Peyer's patch (tissue), 4 donors: Measurements from ENCODE around the gene DEXI. TPM values are rescaled to one million over a fixed set of nuclear protein-coding genes. Genes with fewer than 3 reads are reported as not detected.
A peak's percentile ranks its signal among the peaks of the same experiment; 100 is the strongest.
"Not testable (repeated sequence)": the region's sequence is repeated elsewhere in the genome, so short reads cannot be mapped to it uniquely, and the experiment has no call there.

Source experiments
- DNase-seq, 3 donors: peaks; one replicate each; pipeline ENCODE4 v3.0.0-alpha.2; 2017 to 2019
- H3K27ac ChIP-seq, 4 donors: fragments of 200-600 bp; sonication (generic); one replicate each; pipeline ENCODE4 v1.5.1; 2016 to 2019
- H3K27me3 ChIP-seq, 2 donors: fragments of 200-600 bp; sonication (generic); one replicate each; pipeline ENCODE4 v1.5.1; 2019
- H3K36me3 ChIP-seq, 3 donors: fragments of 200-600 bp; sonication (generic); one replicate each; pipeline ENCODE4 v1.5.1; 2016 to 2019
- H3K4me1 ChIP-seq, 4 donors: fragments of 200-600 bp; sonication (generic); one replicate each; pipeline ENCODE4 v1.5.1; 2016 to 2019
- H3K4me3 ChIP-seq, 4 donors: fragments of 200-600 bp; sonication (generic); 1 replicate in 3 of 4; 2 replicates in 1 of 4; pipeline ENCODE4 v1.5.1; 2016 to 2019; ENCODE audit warnings: mild to moderate bottlenecking in 1 of 4
- H3K9me3 ChIP-seq, 4 donors: fragments of 200-600 bp; sonication (generic); one replicate each; pipeline ENCODE4 v1.5.1; 2016 to 2019; ENCODE audit warnings: mild to moderate bottlenecking in 1 of 4
- POLR2A ChIP-seq, 2 donors: fragments of 450-650 bp; IDR thresholded peaks; one replicate each; pipeline ENCODE4 v1.5.1; 2017; ENCODE audit warnings: antibody characterized with exemption in 2 of 2, mild to moderate bottlenecking in 2 of 2, moderate library complexity in 2 of 2
- total RNA-seq, 4 donors: library from RNA; depleted of rRNA; stranded (reverse); fragments of >200 nt; gene quantifications; one replicate each; pipeline ENCODE4 v1.1.0, GENCODE V29; 2016
- TF ChIP-seq, protein P1 (sequence below), 6 experiments: fragments of 450-650 bp in 4 of 6; fragments of 200-600 bp in 2 of 6; sonication (generic) in 1 of 6; IDR thresholded peaks; one replicate each; pipeline ENCODE4 v1.5.1; 2017 to 2019; ENCODE audit warnings: antibody characterized with exemption in 6 of 6, mild to moderate bottlenecking in 3 of 6, moderate library complexity in 1 of 6

The DEXI gene
- total RNA-seq, 4 donors from 2014 or later = 39.8 to 69.3 (median 60.9) TPM

DNA sequence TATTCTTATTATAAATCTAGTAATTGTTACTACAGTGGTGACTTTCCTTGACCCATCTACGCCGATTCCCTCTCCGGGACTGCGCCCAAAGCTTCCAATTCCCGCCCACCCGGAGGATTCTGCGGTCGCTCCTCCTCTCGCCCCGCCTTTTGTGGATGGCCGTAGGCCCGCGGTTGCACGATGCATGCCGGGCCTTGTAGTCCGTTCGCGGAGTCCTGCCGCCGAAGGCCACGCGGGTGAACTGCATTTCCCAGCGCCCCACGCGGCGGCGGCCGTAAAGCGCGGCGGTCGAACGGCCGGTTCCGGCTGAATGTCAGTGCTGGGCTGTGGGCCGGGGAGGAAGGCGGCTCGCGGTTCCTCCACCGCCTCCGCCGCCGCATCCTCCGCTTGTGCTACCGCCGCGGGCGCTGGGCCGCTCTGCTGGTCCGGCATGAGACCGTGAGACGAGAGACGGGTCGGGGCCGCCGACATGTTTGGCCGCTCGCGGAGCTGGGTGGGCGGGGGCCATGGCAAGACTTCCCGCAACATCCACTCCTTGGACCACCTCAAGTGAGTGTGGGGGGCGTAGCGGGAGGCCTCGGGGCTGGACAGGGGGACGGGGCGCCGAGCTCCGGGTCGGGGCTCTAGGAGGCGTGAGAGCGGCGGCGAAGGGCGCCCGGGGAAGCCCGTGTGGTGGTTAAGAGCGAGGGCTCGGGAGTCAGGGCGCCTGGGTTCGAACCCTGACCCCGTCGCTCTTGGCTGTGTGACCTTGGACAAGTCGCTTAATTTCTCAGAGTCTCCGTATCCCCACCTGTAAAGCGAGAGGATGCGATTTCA is 2.2 kb upstream of the DEXI start, which contains the start of gene CLEC16A:
Gene CLEC16A, plus strand, starts transcription at position 316 of the 816 bp plus-strand sequence. Its CDS starts 154 bp downstream, at position 470.
- TF ChIP-seq, protein P1, sequence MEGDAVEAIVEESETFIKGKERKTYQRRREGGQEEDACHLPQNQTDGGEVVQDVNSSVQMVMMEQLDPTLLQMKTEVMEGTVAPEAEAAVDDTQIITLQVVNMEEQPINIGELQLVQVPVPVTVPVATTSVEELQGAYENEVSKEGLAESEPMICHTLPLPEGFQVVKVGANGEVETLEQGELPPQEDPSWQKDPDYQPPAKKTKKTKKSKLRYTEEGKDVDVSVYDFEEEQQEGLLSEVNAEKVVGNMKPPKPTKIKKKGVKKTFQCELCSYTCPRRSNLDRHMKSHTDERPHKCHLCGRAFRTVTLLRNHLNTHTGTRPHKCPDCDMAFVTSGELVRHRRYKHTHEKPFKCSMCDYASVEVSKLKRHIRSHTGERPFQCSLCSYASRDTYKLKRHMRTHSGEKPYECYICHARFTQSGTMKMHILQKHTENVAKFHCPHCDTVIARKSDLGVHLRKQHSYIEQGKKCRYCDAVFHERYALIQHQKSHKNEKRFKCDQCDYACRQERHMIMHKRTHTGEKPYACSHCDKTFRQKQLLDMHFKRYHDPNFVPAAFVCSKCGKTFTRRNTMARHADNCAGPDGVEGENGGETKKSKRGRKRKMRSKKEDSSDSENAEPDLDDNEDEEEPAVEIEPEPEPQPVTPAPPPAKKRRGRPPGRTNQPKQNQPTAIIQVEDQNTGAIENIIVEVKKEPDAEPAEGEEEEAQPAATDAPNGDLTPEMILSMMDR (IDR thresholded peaks at IDR 0.05) = peak in 5 of 6 experiments; percentile 12 to 43 (median 28)
- TF ChIP-seq POLR2A (IDR thresholded peaks at IDR 0.05) = peak; percentile 73 to 88
- DNase-seq = peak; percentile 94 to 99 (median 98)
- no peaks in the 10 kb centered on the region for H3K9me3 ChIP-seq
- H3K36me3 ChIP-seq = no peaks in the 10 kb centered on the region
- H3K27me3 ChIP-seq = no peaks in the 10 kb centered on the region
- H3K27ac ChIP-seq = peak within 1 kb of the TSS; percentile 79 to 89 (median 86)
- H3K4me1 ChIP-seq = peaks cover 3 to 56% (median 20%) of the 10 kb centered on the region in 4 donors
- peak within 1 kb of the TSS; percentile 79 to 94 (median 91) for H3K4me3 ChIP-seq

DNA sequence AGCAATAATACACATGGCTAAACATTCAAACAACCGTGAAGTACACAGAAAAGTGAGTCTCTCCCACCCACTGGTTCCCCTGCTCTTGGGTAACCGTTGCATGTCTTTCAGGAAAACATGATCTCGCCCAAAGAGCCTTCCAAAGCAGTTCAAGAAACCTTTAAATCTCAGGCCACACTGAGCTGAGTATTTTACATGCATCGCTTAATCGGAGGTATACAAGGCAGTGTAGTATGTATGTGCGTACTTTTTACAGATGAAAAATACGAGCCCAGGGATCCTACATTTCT is 741 bp upstream of the DEXI start:
- Histone ChIP-seq H3K4me3 (peak overlapping the region in 3 of 4 donors; percentile 90 to 93 (median 91)), H3K27me3 (no peaks in the 10 kb centered on the region), H3K27ac (peak overlapping the region in 3 of 4 donors; percentile 85 to 89 (median 87)), H3K4me1 (peaks cover 3 to 67% (median 30%) of the 10 kb centered on the region in 4 donors), H3K9me3 (no peaks in the 10 kb centered on the region), H3K36me3 (no peaks in the 10 kb centered on the region)
- no peak for DNase-seq
- no peak for TF ChIP-seq POLR2A (IDR thresholded peaks at IDR 0.05)
- TF ChIP-seq, protein P1 (IDR thresholded peaks at IDR 0.05) = no peak

GRCh38 chr16:10941935-10942351 is 325 bp downstream of the DEXI start:
- H3K27ac ChIP-seq = peak overlapping the region; percentile 79 to 89 (median 86)
- H3K36me3 ChIP-seq, H3K9me3 ChIP-seq, H3K27me3 ChIP-seq: not testable (repeated sequence)
- DNase-seq = peak in 1 of 3 donors; percentile 60
- H3K4me3 ChIP-seq = peak overlapping the region; percentile 90 to 93 (median 92)
- peaks cover 3 to 77% (median 41%) of the 10 kb centered on the region in 4 donors for H3K4me1 ChIP-seq

DNA sequence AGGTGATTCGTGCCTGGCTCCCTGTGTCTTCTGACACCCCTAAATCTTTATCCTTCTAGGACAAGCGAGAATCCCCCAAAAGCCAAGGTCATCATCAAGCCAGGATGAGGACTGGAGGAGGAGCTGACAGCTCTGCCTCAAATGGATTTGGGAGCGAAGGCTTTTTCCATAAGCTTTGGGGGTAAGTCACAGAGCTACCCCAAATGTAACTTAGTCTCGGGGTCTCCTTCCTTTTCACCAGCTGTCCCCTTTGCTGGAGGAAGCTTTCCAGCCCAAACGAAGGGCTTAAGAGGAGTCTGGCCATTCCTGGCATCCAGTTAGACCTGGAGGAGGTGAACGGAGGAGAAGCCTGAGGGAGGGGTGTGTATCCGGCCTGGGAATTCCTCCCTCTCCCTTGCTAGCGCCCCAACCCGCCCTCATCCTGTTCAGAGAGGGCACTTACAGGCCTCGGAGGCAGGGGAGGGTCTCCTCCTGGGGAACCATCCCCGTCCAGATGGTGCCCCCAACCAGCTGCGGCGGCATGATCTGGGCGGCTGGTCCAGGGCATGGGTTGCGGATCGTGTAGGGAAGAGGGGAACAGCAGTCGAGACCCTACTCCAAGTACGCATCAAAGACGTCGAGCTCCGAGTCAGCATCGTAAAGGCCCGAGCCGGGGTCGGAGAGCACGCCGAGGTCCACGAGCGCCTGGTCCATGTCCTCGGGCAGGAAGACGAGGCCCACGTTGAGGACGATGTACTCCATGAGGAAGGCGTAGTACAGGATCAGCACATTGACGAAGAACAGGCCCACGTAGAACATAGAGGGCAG is 938 bp downstream of the DEXI start:
- no peak for TF ChIP-seq POLR2A (IDR thresholded peaks at IDR 0.05)
- Histone ChIP-seq H3K27me3 (no peaks in the 10 kb centered on the region), H3K36me3 (no peaks in the 10 kb centered on the region), H3K4me3 (peak overlapping the region; percentile 90 to 93 (median 92)), H3K4me1 (peaks cover 3 to 80% (median 41%) of the 10 kb centered on the region in 4 donors), H3K9me3 (no peaks in the 10 kb centered on the region), H3K27ac (peak overlapping the region; percentile 79 to 89 (median 86))
- peak in 1 of 3 donors; percentile 59 for DNase-seq

- Histone ChIP-seq H3K36me3 (no peaks in the 10 kb centered on the region), H3K27ac (peak overlapping the region; percentile 79 to 89 (median 86)), H3K4me1 (peaks cover 3 to 80% (median 38%) of the 10 kb centered on the region in 4 donors), H3K4me3 (peak overlapping the region; percentile 90 to 93 (median 92)), H3K27me3 (no peaks in the 10 kb centered on the region), H3K9me3 (no peaks in the 10 kb centered on the region)
- TF ChIP-seq POLR2A (IDR thresholded peaks at IDR 0.05) = peak in 1 of 2 donors; percentile 32
- TF ChIP-seq, protein P1 (IDR thresholded peaks at IDR 0.05) = no peak
- DNase-seq = peak in 1 of 3 donors; percentile 62
These were observed 1.7 kb downstream of the DEXI start for GRCh38 chr16:10940501-10941079.

DNA sequence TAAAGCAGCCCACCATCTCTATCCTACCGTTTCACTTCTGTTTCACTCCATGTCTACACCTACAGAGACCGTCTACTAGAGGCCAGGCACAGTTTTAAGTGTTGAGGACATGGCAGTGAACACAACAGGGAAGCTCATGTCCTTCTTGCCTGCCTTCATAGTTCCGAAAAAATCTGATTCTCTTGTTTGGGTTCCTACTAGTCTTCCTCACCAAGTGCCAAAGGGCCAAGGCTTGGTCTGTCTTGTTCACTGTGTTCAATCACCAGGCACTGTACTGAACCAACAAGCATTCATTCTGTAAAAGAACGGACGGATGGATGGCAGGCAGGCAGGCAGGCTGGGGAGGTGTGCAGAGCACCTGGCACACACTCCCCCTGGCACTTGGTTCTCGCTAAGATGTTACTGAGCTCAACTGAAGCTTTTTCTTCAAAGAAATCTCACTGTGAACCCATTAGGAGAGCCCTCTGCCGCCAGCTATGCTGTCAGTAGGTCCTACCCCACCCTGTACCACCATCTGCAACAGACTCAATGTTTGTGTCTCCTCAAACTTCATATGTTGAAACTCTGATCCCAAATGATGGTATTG is 2.5 kb downstream of the DEXI start:
- H3K9me3 ChIP-seq = no peaks in the 10 kb centered on the region
- no peak for DNase-seq
- TF ChIP-seq POLR2A (IDR thresholded peaks at IDR 0.05) = no peak
- TF ChIP-seq, protein P1 (IDR thresholded peaks at IDR 0.05) = no peak
- no peaks in the 10 kb centered on the region for H3K36me3 ChIP-seq
- no peaks in the 10 kb centered on the region for H3K27me3 ChIP-seq
- H3K4me3 ChIP-seq = peak overlapping the region in 2 of 4 donors; percentile 90 to 91
- H3K4me1 ChIP-seq = peaks cover 3 to 82% (median 34%) of the 10 kb centered on the region in 4 donors
- H3K27ac ChIP-seq = peak overlapping the region in 3 of 4 donors; percentile 85 to 89 (median 87)
